K562 (cell line): ENCODE results near the gene KLHL29. TPM values are rescaled to one million over a fixed set of nuclear protein-coding genes. Genes with fewer than 3 reads are reported as not detected.

Experiments
- ATAC-seq: fragments of 200-7000 bp; cut with Tn5 transposase; 3 replicates; pipeline ENCODE4 v1.9.1; 2020; ENCODE audit warnings: moderate library complexity
- BruUV-seq: library from RNA; stranded (reverse); fragments of 400-500 nt; replicated peaks from 2 replicates; lab custom pipeline; 2021; lab: Mats Ljungman, UMichigan
- CTCF ChIA-PET: fragments of 300-600 bp; formaldehyde crosslinking; extraction: SDS; loops from one replicate; lab custom pipeline; 2021; ENCODE audit warnings: low intra/inter-chr PET ratio; lab: Yijun Ruan, JAX
- POLR2A ChIA-PET: fragments of 300-600, 350-650 bp; sonication (Branson Sonifier 250); formaldehyde crosslinking; extraction: SDS; loops from one replicate; lab custom pipeline; 2021; ENCODE audit warnings: antibody characterized with exemption, inconsistent platforms; lab: Yijun Ruan, JAX
- DNase-seq, 4 experiments: peaks; one replicate each; pipeline versions ENCODE4 v3.0.0 to v3.0.0-alpha.2; 2011 to 2018; ENCODE audit warnings: low spot score in 3 of 4, mixed read lengths in 3 of 4; ENCODE audit errors: extremely low read depth in 1 of 4
- FAIRE-seq: peaks from 2 replicates; lab custom pipeline; 2011; peaks lifted over from hg19 to GRCh38; lab: Jason Lieb, UNC
- H2AFZ ChIP-seq: 2 replicates; pipeline ENCODE4 v1.6.0; 2011; ENCODE audit warnings: low read depth, low read length, control low read depth, inconsistent platforms
- H3K27ac ChIP-seq: fragments of 200-600 bp; 3 replicates; pipeline ENCODE4 v1.8.0; 2011; ENCODE audit warnings: low read depth, mild to moderate bottlenecking, control low read depth, inconsistent platforms, low read length, moderate library complexity, mixed read lengths; ENCODE audit errors: extremely low read depth
- H3K27me3 ChIP-seq, 2 experiments: fragments of 300-600 bp in 1 of 2; 2 replicates in 1 of 2; 3 replicates in 1 of 2; pipeline versions ENCODE4 v1.6.0 to v1.8.0; 2011; ENCODE audit warnings: inconsistent platforms in 2 of 2, low read length in 2 of 2, mild to moderate bottlenecking in 1 of 2, mixed read lengths in 1 of 2, moderate library complexity in 1 of 2; ENCODE audit not compliant: control insufficient read depth in 2 of 2, insufficient read depth in 2 of 2
- H3K36me3 ChIP-seq: fragments of 300-600 bp; 3 replicates; pipeline ENCODE4 v1.8.0; 2011; ENCODE audit warnings: mild to moderate bottlenecking, low read length, inconsistent platforms; ENCODE audit not compliant: control insufficient read depth, insufficient read depth
- H3K4me1 ChIP-seq, 2 experiments: fragments of 200-600 bp in 1 of 2; replicated peaks in 1 of 2; 2 replicates in 1 of 2; 3 replicates in 1 of 2; pipeline versions ENCODE4 v1.5.1 to v1.8.0; 2011; ENCODE audit warnings: inconsistent platforms in 2 of 2, low read length in 2 of 2, mild to moderate bottlenecking in 1 of 2, mixed read lengths in 1 of 2, moderate library complexity in 1 of 2; ENCODE audit not compliant: control insufficient read depth in 2 of 2, insufficient read depth in 2 of 2
- H3K4me2 ChIP-seq: 2 replicates; pipeline ENCODE4 v1.6.1; 2011; ENCODE audit warnings: low read length, control low read depth, inconsistent platforms, mixed read lengths; ENCODE audit not compliant: insufficient read depth
- H3K4me3 ChIP-seq: fragments of 200-600 bp; sonication (generic), shearing (Covaris generic); 2 replicates; pipeline ENCODE4 v1.5.1; 2016; ENCODE audit warnings: control low read depth, inconsistent platforms
- H3K79me2 ChIP-seq: fragments of 200-600 bp; 3 replicates; pipeline ENCODE4 v1.8.0; 2011; ENCODE audit warnings: low read length, inconsistent platforms; ENCODE audit not compliant: control insufficient read depth, insufficient read depth
- H3K9ac ChIP-seq, 2 experiments: 2 replicates each; pipeline versions ENCODE4 v1.6.0 to v1.6.1; 2011; ENCODE audit warnings: low read depth in 2 of 2, low read length in 2 of 2, control low read depth in 1 of 2, inconsistent platforms in 1 of 2, mild to moderate bottlenecking in 1 of 2, mixed read lengths in 1 of 2; ENCODE audit not compliant: insufficient read depth in 1 of 2
- H3K9me1 ChIP-seq: one replicate; pipeline ENCODE4 v1.6.0; 2011; ENCODE audit warnings: inconsistent platforms, mild to moderate bottlenecking, low read length, moderate library complexity; ENCODE audit not compliant: control insufficient read depth, insufficient read depth
- H3K9me3 ChIP-seq: replicated peaks from 2 replicates; pipeline ENCODE4 v1.5.1; 2011; ENCODE audit warnings: low read depth, low read length, inconsistent platforms; ENCODE audit not compliant: control insufficient read depth, insufficient read depth
- H4K20me1 ChIP-seq: replicated peaks from 2 replicates; pipeline ENCODE4 v1.6.1; 2011; ENCODE audit warnings: low read length, inconsistent platforms, mixed read lengths; ENCODE audit not compliant: control insufficient read depth, insufficient read depth
- ETS1 ChIP-seq: conservative IDR thresholded peaks from 2 replicates; pipeline ENCODE4 v1.6.1; 2011; ENCODE audit warnings: low read depth, mild to moderate bottlenecking, low read length; ENCODE audit not compliant: control insufficient read depth
- SMAD2 ChIP-seq: fragments of 150-350 bp; IDR thresholded peaks from 2 replicates; pipeline ENCODE4 v1.6.1; 2014; ENCODE audit warnings: low read depth, mild to moderate bottlenecking, low read length
- YBX1 ChIP-seq: fragments of 450-650 bp; IDR thresholded peaks from 2 replicates; pipeline ENCODE4 v1.7.1; 2016; ENCODE audit warnings: mild to moderate bottlenecking
- ZNF764 ChIP-seq: fragments of 250-450 bp; sonication (Bioruptor Pico); IDR thresholded peaks from 2 replicates; pipeline ENCODE4 v1.4.0; 2020; ENCODE audit warnings: low read depth, mild to moderate bottlenecking, moderate library complexity
- WGBS: fragments of 100-300 bp; shearing (Covaris generic); methylation state at CpG from one replicate; pipeline ENCODE4 v1.1.6; 2016; ENCODE audit warnings: low coverage, mixed read lengths; ENCODE audit not compliant: insufficient coverage; ENCODE audit errors: missing lambda C conversion rate; 5-methylcytosine and 5-hydroxymethylcytosine counted together
- in situ Hi-C: fragments of 300-500 bp; cut with MboI; formaldehyde crosslinking; loops from 4 replicates; pipeline ENCODE4 v1.15.0; 2018; ENCODE audit warnings: inconsistent platforms, mixed read lengths
- intact Hi-C: fragments of 100-400 bp; cut with micrococcal nuclease; formaldehyde crosslinking; loops from 2 replicates; pipeline ENCODE4 v1.14.2; 2022
- polyA plus RNA-seq, 8 experiments: library from polyadenylated mRNA; depleted of rRNA in 4 of 8; stranded (reverse) in 5 of 8; unstranded in 3 of 8; fragments of >200 nt; fragmentation: Nextera tagmentation in 2 of 8; fragmentation: Illumina TruSeq in 1 of 8; extraction: Ambion mirVana in 2 of 8; extraction: Trizol in 1 of 8; gene quantifications; 2 replicates each; pipeline versions ENCODE4 v1.2.1 to v1.2.3, GENCODE V29; 2011 to 2014; ENCODE audit warnings: inconsistent platforms in 1 of 8, missing spikeins in 1 of 8
- total RNA-seq, 7 experiments: library from RNA; depleted of rRNA in 6 of 7; stranded (reverse); fragments of >200 nt in 6 of 7; fragmentation: Illumina TruSeq in 2 of 7; extraction: Trizol in 2 of 7; gene quantifications; 2 replicates each; pipeline versions ENCODE4 v1.2.1 to v1.2.3, GENCODE V29; 2011 to 2021; ENCODE audit warnings: low replicate concordance in 1 of 7
- TF ChIP-seq, protein P1 (sequence below): fragments of 250-450 bp; sonication (Bioruptor Pico); IDR thresholded peaks from 2 replicates; pipeline ENCODE4 v1.5.0; 2020; ENCODE audit warnings: mild to moderate bottlenecking
- TF ChIP-seq, protein P2 (sequence below): fragments of 450-650 bp; formaldehyde crosslinking; IDR thresholded peaks from 2 replicates; pipeline ENCODE4 v1.4.0; 2022; ENCODE audit warnings: mild to moderate bottlenecking, moderate library complexity

Gene KLHL29
- total and polyA plus RNA-seq, 9 of the 15 experiments (the other 6 are each of a cell fraction or from before 2014, with no cell fraction given), result 0.03 to 0.31 (median 0.08) TPM; not detected in 1

DNA sequence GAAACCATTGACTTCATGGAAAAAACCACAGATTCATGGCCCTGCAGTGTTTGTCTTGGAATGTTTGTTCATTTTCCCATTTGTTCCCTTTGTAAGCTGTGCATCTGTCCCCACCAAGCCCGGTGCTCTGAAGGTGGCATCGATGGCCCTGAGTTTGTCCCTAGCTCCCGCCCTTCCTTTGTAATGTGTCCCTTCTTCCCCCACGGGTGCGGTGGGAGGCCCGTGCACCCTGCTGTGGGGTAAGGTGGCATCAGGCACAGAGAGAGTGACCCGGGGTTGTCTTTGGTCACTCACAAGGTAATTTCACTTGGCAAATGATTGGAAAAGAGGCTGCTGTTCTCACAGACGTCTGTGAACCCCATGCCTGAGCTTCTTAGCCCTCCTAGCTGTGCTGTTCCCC is 28.7 kb downstream of the KLHL29 start (continued):
- TF ChIP-seq, protein P1, sequence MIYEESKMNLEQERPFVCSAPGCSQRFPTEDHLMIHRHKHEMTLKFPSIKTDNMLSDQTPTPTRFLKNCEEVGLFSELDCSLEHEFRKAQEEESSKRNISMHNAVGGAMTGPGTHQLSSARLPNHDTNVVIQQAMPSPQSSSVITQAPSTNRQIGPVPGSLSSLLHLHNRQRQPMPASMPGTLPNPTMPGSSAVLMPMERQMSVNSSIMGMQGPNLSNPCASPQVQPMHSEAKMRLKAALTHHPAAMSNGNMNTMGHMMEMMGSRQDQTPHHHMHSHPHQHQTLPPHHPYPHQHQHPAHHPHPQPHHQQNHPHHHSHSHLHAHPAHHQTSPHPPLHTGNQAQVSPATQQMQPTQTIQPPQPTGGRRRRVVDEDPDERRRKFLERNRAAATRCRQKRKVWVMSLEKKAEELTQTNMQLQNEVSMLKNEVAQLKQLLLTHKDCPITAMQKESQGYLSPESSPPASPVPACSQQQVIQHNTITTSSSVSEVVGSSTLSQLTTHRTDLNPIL (CRISPR knock-in tag), result no peak
- no peak for TF ChIP-seq YBX1

GRCh38 chr2:23414106-23414505 is 29.1 kb downstream of the KLHL29 start:
- POLR2A ChIA-PET, result no interaction called here
- WGBS, result under 1% methylated on average over 8 of the region's 8 CpGs

More at GRCh38 chr2:23414106-23414505, 29.1 kb downstream of the KLHL29 start:
- FAIRE-seq, result no peak
- intact Hi-C loops (no loop called here), in situ Hi-C loops (no loop called here)
- H4K20me1 ChIP-seq, result no peaks in the 10 kb centered on the region; the same call in 1 of the 2 replicates
- CTCF ChIA-PET, result no interaction called here
- no peak for DNase-seq
- no TSS peak for BruUV-seq
- TF ChIP-seq ZNF764, result no peak
- TF ChIP-seq, protein P2, sequence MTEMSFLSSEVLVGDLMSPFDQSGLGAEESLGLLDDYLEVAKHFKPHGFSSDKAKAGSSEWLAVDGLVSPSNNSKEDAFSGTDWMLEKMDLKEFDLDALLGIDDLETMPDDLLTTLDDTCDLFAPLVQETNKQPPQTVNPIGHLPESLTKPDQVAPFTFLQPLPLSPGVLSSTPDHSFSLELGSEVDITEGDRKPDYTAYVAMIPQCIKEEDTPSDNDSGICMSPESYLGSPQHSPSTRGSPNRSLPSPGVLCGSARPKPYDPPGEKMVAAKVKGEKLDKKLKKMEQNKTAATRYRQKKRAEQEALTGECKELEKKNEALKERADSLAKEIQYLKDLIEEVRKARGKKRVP, result no peak
- TF ChIP-seq SMAD2, result no peak
- no peak for TF ChIP-seq ETS1
- H3K27me3 ChIP-seq, result peaks cover 8 to 57% of the 10 kb centered on the region in 2 experiments; a peak in 4 of 5 replicates
- no peaks in the 10 kb centered on the region for H3K9me3 ChIP-seq
- H3K9me1 ChIP-seq, result no peaks in the 10 kb centered on the region
- H3K27ac ChIP-seq, result no peak overlapping the region
- peaks cover 0 to under 1% of the 10 kb centered on the region in 2 experiments; a peak in 2 of 5 replicates for H3K4me1 ChIP-seq
- H2AFZ ChIP-seq, result no peak overlapping the region
- H3K9ac ChIP-seq, result no peak overlapping the region
- ATAC-seq, result no peak
- no peak overlapping the region for H3K4me2 ChIP-seq
- H3K79me2 ChIP-seq, result no peaks in the 10 kb centered on the region
- H3K36me3 ChIP-seq, result no peaks in the 10 kb centered on the region
- H3K4me3 ChIP-seq, result no peak overlapping the region
